Neutrophil (primary cell): ENCODE measurements around the gene PDGFD.

Experiments
- H3K27ac ChIP-seq: fragments of 200-600 bp; sonication (generic); 2 replicates; pipeline ENCODE4 v1.5.1; 2016; ENCODE audit warnings: mild to moderate bottlenecking, moderate library complexity
- H3K27me3 ChIP-seq: fragments of 200-600 bp; sonication (generic); 2 replicates; pipeline ENCODE4 v1.6.0; 2016; ENCODE audit warnings: mild to moderate bottlenecking
- H3K36me3 ChIP-seq: fragments of 200-600 bp; sonication (generic); 2 replicates; pipeline ENCODE4 v1.5.1; 2017
- H3K4me1 ChIP-seq, 2 experiments: fragments of 200-600 bp in 1 of 2; sonication (generic) in 1 of 2; 1 replicate in 1 of 2; 2 replicates in 1 of 2; pipeline versions ENCODE4 v1.5.1 to v1.6.1; 2013 to 2016; ENCODE audit warnings: low read depth in 1 of 2, low read length in 1 of 2, mild to moderate bottlenecking in 1 of 2, moderate library complexity in 1 of 2; ENCODE audit not compliant: control insufficient read depth in 1 of 2, insufficient read depth in 1 of 2
- H3K4me3 ChIP-seq, 2 experiments: fragments of 200-600 bp in 1 of 2; sonication (generic) in 1 of 2; 1 replicate in 1 of 2; 2 replicates in 1 of 2; pipeline ENCODE4 v1.5.1; 2013 to 2016; ENCODE audit warnings: low read depth in 1 of 2, low read length in 1 of 2, mild to moderate bottlenecking in 1 of 2, moderate library complexity in 1 of 2
- H3K9me3 ChIP-seq: fragments of 200-600 bp; sonication (generic); 2 replicates; pipeline ENCODE4 v1.5.1; 2016
- TF ChIP-seq, protein P1 (sequence below): fragments of 200-600 bp; sonication (generic); IDR thresholded peaks from 2 replicates; pipeline ENCODE4 v1.5.1; 2016; ENCODE audit warnings: antibody characterized with exemption

Gene PDGFD

DNA sequence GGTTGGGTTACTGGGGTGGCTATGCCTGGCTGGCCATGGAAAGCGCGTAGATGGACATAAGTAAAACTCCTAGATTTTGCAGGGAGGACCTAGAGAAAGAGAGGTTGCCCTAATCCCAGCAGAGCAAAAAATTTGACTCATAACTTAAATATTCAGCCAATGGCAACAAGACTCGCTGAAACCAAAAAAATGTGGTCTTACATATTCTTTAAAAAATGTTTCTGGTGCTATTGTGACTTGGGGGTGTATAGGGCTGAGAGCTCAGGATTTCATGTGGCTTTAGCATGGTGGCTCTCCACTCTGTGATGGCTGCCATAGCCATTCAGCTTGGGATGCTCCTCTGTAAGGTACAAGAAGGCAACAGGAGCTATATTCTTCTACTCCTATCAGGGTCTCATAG lies 27.2 kb upstream of the PDGFD start:
- Histone ChIP-seq H3K4me3 (no peak overlapping the region), H3K27ac (no peak overlapping the region), H3K27me3 (no peaks in the 10 kb centered on the region), H3K4me1 (no peaks in the 10 kb centered on the region), H3K9me3 (no peaks in the 10 kb centered on the region), H3K36me3 (no peaks in the 10 kb centered on the region)
- TF ChIP-seq, protein P1, sequence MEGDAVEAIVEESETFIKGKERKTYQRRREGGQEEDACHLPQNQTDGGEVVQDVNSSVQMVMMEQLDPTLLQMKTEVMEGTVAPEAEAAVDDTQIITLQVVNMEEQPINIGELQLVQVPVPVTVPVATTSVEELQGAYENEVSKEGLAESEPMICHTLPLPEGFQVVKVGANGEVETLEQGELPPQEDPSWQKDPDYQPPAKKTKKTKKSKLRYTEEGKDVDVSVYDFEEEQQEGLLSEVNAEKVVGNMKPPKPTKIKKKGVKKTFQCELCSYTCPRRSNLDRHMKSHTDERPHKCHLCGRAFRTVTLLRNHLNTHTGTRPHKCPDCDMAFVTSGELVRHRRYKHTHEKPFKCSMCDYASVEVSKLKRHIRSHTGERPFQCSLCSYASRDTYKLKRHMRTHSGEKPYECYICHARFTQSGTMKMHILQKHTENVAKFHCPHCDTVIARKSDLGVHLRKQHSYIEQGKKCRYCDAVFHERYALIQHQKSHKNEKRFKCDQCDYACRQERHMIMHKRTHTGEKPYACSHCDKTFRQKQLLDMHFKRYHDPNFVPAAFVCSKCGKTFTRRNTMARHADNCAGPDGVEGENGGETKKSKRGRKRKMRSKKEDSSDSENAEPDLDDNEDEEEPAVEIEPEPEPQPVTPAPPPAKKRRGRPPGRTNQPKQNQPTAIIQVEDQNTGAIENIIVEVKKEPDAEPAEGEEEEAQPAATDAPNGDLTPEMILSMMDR, result no peak

DNA sequence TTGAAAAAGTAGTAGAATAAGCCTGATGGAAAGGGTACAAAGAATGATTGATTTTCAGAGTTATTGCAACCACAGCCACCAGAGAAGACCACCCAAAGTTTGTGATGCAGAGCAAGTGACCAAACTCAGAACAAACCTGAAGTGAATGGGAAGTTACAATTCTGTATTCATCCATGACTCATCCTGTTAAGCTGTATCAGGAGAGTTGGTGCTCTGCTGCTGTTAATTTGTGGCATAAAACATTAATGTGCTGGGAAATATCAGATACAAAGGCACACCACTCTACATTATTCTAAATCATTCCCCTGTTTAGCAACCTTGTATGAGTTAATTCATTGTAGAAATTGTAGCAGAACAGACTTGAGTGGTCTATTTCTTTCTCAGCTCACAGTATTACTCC lies 19.6 kb upstream of the PDGFD start:
- no peaks in the 10 kb centered on the region for H3K27me3 ChIP-seq
- TF ChIP-seq, protein P1, result no peak
- no peak overlapping the region for H3K27ac ChIP-seq
- no peaks in the 10 kb centered on the region for H3K4me1 ChIP-seq
- H3K36me3 ChIP-seq, result no peaks in the 10 kb centered on the region
- H3K4me3 ChIP-seq, result no peak overlapping the region
- H3K9me3 ChIP-seq, result no peaks in the 10 kb centered on the region

DNA sequence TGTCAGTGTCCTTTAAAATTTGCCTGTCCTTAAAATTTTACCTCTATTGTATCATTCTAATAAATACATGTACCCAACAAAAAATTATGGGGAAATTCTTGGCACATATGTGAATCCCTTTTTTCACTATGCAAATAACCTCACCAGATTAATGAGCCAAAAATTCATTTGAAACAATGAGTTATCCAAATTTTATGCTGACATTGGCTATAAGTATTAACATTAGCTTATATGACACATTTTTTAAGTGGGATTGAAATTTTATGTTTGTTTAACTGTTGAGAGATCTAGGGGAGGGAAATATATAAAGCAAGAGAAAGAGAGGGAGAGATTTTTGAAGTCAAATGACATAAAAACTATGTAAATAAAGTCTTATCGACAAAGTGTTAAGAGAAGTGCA lies 11.8 kb upstream of the PDGFD start:
- TF ChIP-seq, protein P1, result no peak
- Histone ChIP-seq H3K27ac (no peak overlapping the region), H3K36me3 (no peaks in the 10 kb centered on the region), H3K27me3 (no peaks in the 10 kb centered on the region), H3K4me1 (no peaks in the 10 kb centered on the region), H3K9me3 (no peaks in the 10 kb centered on the region), H3K4me3 (no peak overlapping the region)

DNA sequence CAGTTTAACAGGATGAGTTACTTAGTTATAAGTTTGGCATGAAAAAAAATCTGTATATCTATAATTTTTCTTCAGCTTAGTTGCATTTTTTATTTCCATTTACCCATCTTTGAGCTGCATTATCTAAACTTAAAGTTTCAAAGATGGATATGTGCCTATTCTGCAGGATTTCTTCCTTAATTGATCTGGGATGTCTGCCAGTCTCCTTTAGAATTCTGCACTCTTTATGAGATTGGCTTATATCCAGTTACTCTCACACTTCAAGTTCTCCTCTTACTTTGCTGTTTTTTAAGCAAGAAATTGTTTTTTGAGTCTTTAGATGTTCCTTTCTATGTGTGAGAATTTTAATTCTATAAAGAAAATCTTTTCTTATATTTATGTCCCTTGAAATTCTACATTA lies 5.1 kb upstream of the PDGFD start:
- H3K4me3 ChIP-seq, result no peak overlapping the region

DNA sequence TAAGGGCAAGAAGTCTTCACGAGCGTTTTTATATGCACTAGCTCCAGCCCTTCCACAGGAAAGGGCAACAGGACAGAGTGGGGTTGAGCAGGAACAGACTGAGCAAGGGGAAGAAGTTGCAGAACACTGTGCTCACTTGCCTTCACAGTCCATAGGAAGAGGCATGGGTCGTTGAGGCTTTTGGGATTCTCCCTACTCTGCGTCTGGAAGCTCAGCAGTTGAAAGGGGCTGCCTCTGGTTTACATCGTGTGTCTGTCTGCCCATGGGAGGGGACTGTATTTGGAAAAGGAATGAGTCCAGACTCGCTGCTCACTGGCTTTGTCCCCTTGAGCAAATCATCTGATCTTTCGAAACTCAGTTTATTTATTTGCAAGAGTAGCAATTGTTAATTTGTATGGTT lies 1.1 kb upstream of the PDGFD start:
- TF ChIP-seq, protein P1, result no peak

More for the DNA sequence above, 5.1 kb upstream of the PDGFD start:
- Histone ChIP-seq H3K27ac (no peak overlapping the region), H3K27me3 (peaks cover 15% of the 10 kb centered on the region), H3K36me3 (no peaks in the 10 kb centered on the region), H3K9me3 (no peaks in the 10 kb centered on the region), H3K4me1 (peaks cover under 1 to 2% of the 10 kb centered on the region in 2 experiments)
- TF ChIP-seq, protein P1, result no peak

More for the DNA sequence above, 1.1 kb upstream of the PDGFD start:
- peaks cover 37% of the 10 kb centered on the region for H3K27me3 ChIP-seq
- H3K36me3 ChIP-seq, result no peaks in the 10 kb centered on the region
- no peak overlapping the region for H3K4me3 ChIP-seq
- no peak overlapping the region for H3K27ac ChIP-seq
- H3K4me1 ChIP-seq, result peaks cover 10 to 11% of the 10 kb centered on the region in 2 experiments
- no peaks in the 10 kb centered on the region for H3K9me3 ChIP-seq
